ENCODE measurements around the gene FAM50A.

FAM50A gene

GRCh38 chrX:154486396-154487207 lies 42.7 kb downstream of the FAM50A start, which contains the start of gene UBL4A:
UBL4A (minus strand) TSS chrX:154486615; CDS start chrX:154486584, 31 bp downstream.
- TF ChIP-seq CTCF (IDR thresholded peaks at IDR 0.05; ENCODE audit: poor library complexity, severe bottlenecking), result no peak
- Histone ChIP-seq H3K27ac (ENCODE audit: poor library complexity, severe bottlenecking) (peak within 1 kb of the TSS; percentile 80), H3K4me3 (ENCODE audit: severe bottlenecking) (peak within 1 kb of the TSS; percentile 64), H3K36me3 (ENCODE audit: low read depth) (peaks cover 32% of the 10 kb centered on the region), H3K27me3 (ENCODE audit: insufficient read depth, poor library complexity, severe bottlenecking) (no peaks in the 10 kb centered on the region), H3K4me1 (ENCODE audit: insufficient read depth, poor library complexity, severe bottlenecking) (no peaks in the 10 kb centered on the region), H3K9me3 (ENCODE audit: severe bottlenecking) (no peaks in the 10 kb centered on the region)
- ATAC-seq (ENCODE audit: low read depth) (peak; percentile 33), DNase-seq (ENCODE audit: low spot score) (peak; percentile 64)

GRCh38 chrX:154487518-154488290 lies 43.8 kb downstream of the FAM50A start:
- H3K36me3 ChIP-seq (ENCODE audit: low read depth), result peaks cover 32% of the 10 kb centered on the region
- no peaks in the 10 kb centered on the region for H3K9me3 ChIP-seq (ENCODE audit: severe bottlenecking)
- TF ChIP-seq CTCF (IDR thresholded peaks at IDR 0.05; ENCODE audit: poor library complexity, severe bottlenecking), result no peak
- peak overlapping the region; percentile 80 for H3K27ac ChIP-seq (ENCODE audit: poor library complexity, severe bottlenecking)
- H3K4me3 ChIP-seq (ENCODE audit: severe bottlenecking), result no peak overlapping the region
- H3K4me1 ChIP-seq (ENCODE audit: insufficient read depth, poor library complexity, severe bottlenecking), result no peaks in the 10 kb centered on the region
- H3K27me3 ChIP-seq (ENCODE audit: insufficient read depth, poor library complexity, severe bottlenecking), result no peaks in the 10 kb centered on the region
- DNase-seq (ENCODE audit: low spot score) (peak; percentile 36), ATAC-seq (ENCODE audit: low read depth) (no peak)

GRCh38 chrX:154488336-154489075 lies 44.6 kb downstream of the FAM50A start:
- TF ChIP-seq CTCF (IDR thresholded peaks at IDR 0.05; ENCODE audit: poor library complexity, severe bottlenecking), result no peak
- peaks cover 32% of the 10 kb centered on the region for H3K36me3 ChIP-seq (ENCODE audit: low read depth)
- H3K4me1 ChIP-seq (ENCODE audit: insufficient read depth, poor library complexity, severe bottlenecking), result no peaks in the 10 kb centered on the region
- H3K27me3 ChIP-seq (ENCODE audit: insufficient read depth, poor library complexity, severe bottlenecking), result no peaks in the 10 kb centered on the region
- no peak overlapping the region for H3K4me3 ChIP-seq (ENCODE audit: severe bottlenecking)
- ATAC-seq (ENCODE audit: low read depth), result no peak
- DNase-seq (ENCODE audit: low spot score), result peak; percentile 40
- no peaks in the 10 kb centered on the region for H3K9me3 ChIP-seq (ENCODE audit: severe bottlenecking)
- no peak overlapping the region for H3K27ac ChIP-seq (ENCODE audit: poor library complexity, severe bottlenecking)

- H3K27me3 ChIP-seq (ENCODE audit: insufficient read depth, poor library complexity, severe bottlenecking), result no peaks in the 10 kb centered on the region
- peak overlapping the region; percentile 64 for H3K27ac ChIP-seq (ENCODE audit: poor library complexity, severe bottlenecking)
- no peak for ATAC-seq (ENCODE audit: low read depth)
- TF ChIP-seq CTCF (IDR thresholded peaks at IDR 0.05; ENCODE audit: poor library complexity, severe bottlenecking), result no peak
- peaks cover 26% of the 10 kb centered on the region for H3K36me3 ChIP-seq (ENCODE audit: low read depth)
- no peaks in the 10 kb centered on the region for H3K9me3 ChIP-seq (ENCODE audit: severe bottlenecking)
- no peaks in the 10 kb centered on the region for H3K4me1 ChIP-seq (ENCODE audit: insufficient read depth, poor library complexity, severe bottlenecking)
- H3K4me3 ChIP-seq (ENCODE audit: severe bottlenecking), result peak overlapping the region; percentile 60
- DNase-seq (ENCODE audit: low spot score), result no peak
Observed at GRCh38 chrX:154489182-154489581, 45.2 kb downstream of the FAM50A start.

Data from RWPE2 (cell line).